GM12878 (cell line): ENCODE results near the gene SHANK1. TPM values are rescaled to one million over a fixed set of nuclear protein-coding genes. Genes with fewer than 3 reads are reported as not detected.

ENCODE experiments used
- ATAC-seq: fragments of 200-7000 bp; cut with Tn5 transposase; 3 replicates; pipeline ENCODE4 v1.9.1; 2020; ENCODE audit warnings: mild to moderate bottlenecking, moderate library complexity
- BruUV-seq: library from RNA; stranded (reverse); fragments of 400-500 nt; replicated peaks from 2 replicates; lab custom pipeline; 2021; lab: Mats Ljungman, UMichigan
- CTCF ChIA-PET: fragments of 300-600 bp; sonication (Branson Sonifier 250); formaldehyde crosslinking; extraction: SDS; loops from one replicate; lab custom pipeline; 2021; ENCODE audit warnings: inconsistent platforms; lab: Yijun Ruan, JAX
- POLR2A ChIA-PET: fragments of 350-600 bp; formaldehyde crosslinking; extraction: SDS; loops from one replicate; lab custom pipeline; 2021; ENCODE audit warnings: inconsistent platforms; lab: Charles Lee
- RAD21 ChIA-PET: fragments of 300-600 bp; sonication (Branson Sonifier 250); formaldehyde crosslinking; loops from one replicate; lab custom pipeline; 2023; ENCODE audit warnings: antibody characterized with exemption; ENCODE audit not compliant: unreplicated experiment; lab: Charles Lee
- SMC1A ChIA-PET: fragments of 300-600 bp; sonication (Branson Sonifier 250); formaldehyde crosslinking; loops from one replicate; lab custom pipeline; 2023; ENCODE audit not compliant: unreplicated experiment, uncharacterized antibody; lab: Charles Lee
- DNase-seq: peaks from one replicate; pipeline ENCODE4 v3.0.0-alpha.2; 2011; ENCODE audit warnings: low read depth, low spot score
- FAIRE-seq: peaks from 3 replicates; lab custom pipeline; 2011; peaks lifted over from hg19 to GRCh38; lab: Jason Lieb, UNC
- H2AFZ ChIP-seq: 2 replicates; pipeline ENCODE4 v1.6.0; 2011; ENCODE audit warnings: low read depth, low read length, control low read depth; ENCODE audit not compliant: control insufficient read depth
- H3K27ac ChIP-seq: 2 replicates; pipeline ENCODE4 v1.5.1; 2011; ENCODE audit warnings: control low read depth; ENCODE audit not compliant: control insufficient read depth, insufficient read depth
- H3K27me3 ChIP-seq, 2 experiments: replicated peaks in 1 of 2; 2 replicates each; pipeline versions ENCODE4 v1.6.0 to v1.6.1; 2011; ENCODE audit warnings: low read length in 1 of 2; ENCODE audit not compliant: control insufficient read depth in 2 of 2, insufficient read depth in 2 of 2
- H3K36me3 ChIP-seq, 2 experiments: 2 replicates each; pipeline ENCODE4 v1.5.1; 2011; ENCODE audit warnings: low read length in 1 of 2; ENCODE audit not compliant: control insufficient read depth in 2 of 2, insufficient read depth in 2 of 2
- H3K4me1 ChIP-seq: 2 replicates; pipeline ENCODE4 v1.6.1; 2011; ENCODE audit warnings: mild to moderate bottlenecking, low read length, moderate library complexity, mixed read lengths; ENCODE audit not compliant: control insufficient read depth, insufficient read depth
- H3K4me2 ChIP-seq: 2 replicates; pipeline ENCODE4 v1.6.0; 2011; ENCODE audit warnings: control low read depth; ENCODE audit not compliant: control insufficient read depth, insufficient read depth
- H3K4me3 ChIP-seq: fragments of 200-600 bp; sonication (generic); 2 replicates; pipeline ENCODE4 v1.5.1; 2016
- H3K79me2 ChIP-seq: 2 replicates; pipeline ENCODE4 v1.6.0; 2011; ENCODE audit warnings: low read length; ENCODE audit not compliant: control insufficient read depth, insufficient read depth
- H3K9ac ChIP-seq: 2 replicates; pipeline ENCODE4 v1.8.0; 2011; ENCODE audit warnings: low read length, control low read depth, mixed read lengths; ENCODE audit not compliant: control insufficient read depth, insufficient read depth
- H3K9me3 ChIP-seq: replicated peaks from 3 replicates; pipeline ENCODE4 v1.5.1; 2011; ENCODE audit warnings: mild to moderate bottlenecking, low read length; ENCODE audit not compliant: control insufficient read depth, insufficient read depth
- H4K20me1 ChIP-seq: 2 replicates; pipeline ENCODE4 v1.6.0; 2011; ENCODE audit not compliant: control insufficient read depth, insufficient read depth
- ASH2L ChIP-seq: fragments of 300-600, 200-600 bp; sonication (generic); IDR thresholded peaks from 2 replicates; pipeline ENCODE4 v1.6.1; 2017; ENCODE audit warnings: low read depth, mild to moderate bottlenecking, borderline replicate concordance
- BMI1 ChIP-seq: fragments of 450-650 bp; IDR thresholded peaks from 2 replicates; pipeline ENCODE4 v1.6.1; 2016; ENCODE audit warnings: mild to moderate bottlenecking, moderate library complexity, borderline replicate concordance
- BRCA1 ChIP-seq: IDR thresholded peaks from 2 replicates; pipeline ENCODE4 v1.6.1; 2011; ENCODE audit warnings: low read depth, low read length, improper control_type of control experiment
- EED ChIP-seq: sonication (generic); IDR thresholded peaks from 2 replicates; pipeline ENCODE4 v1.6.1; 2016; ENCODE audit warnings: antibody characterized with exemption, low read depth
- GABPA ChIP-seq: IDR thresholded peaks from 2 replicates; pipeline ENCODE4 v1.6.1; 2014; ENCODE audit warnings: antibody characterized with exemption, low read depth, mild to moderate bottlenecking, inconsistent platforms
- HDAC2 ChIP-seq: fragments of 200-600 bp; sonication (generic); IDR thresholded peaks from 2 replicates; pipeline ENCODE4 v1.6.1; 2017
- KAT2A ChIP-seq: conservative IDR thresholded peaks from 2 replicates; pipeline ENCODE4 v1.6.1; 2011; ENCODE audit warnings: low read depth, low read length; ENCODE audit not compliant: control insufficient read depth
- KDM1A ChIP-seq: fragments of 200-600 bp; sonication (generic); IDR thresholded peaks from 2 replicates; pipeline ENCODE4 v1.6.1; 2016; ENCODE audit warnings: borderline replicate concordance
- MTA2 ChIP-seq: fragments of 450-650 bp; IDR thresholded peaks from 2 replicates; pipeline ENCODE4 v1.6.1; 2016; ENCODE audit warnings: low read depth, mild to moderate bottlenecking, moderate library complexity
- RFX5 ChIP-seq: IDR thresholded peaks from 2 replicates; pipeline ENCODE4 v1.6.1; 2011; ENCODE audit warnings: low read depth, low read length, improper control_type of control experiment
- SMAD1 ChIP-seq: fragments of 450-650 bp; IDR thresholded peaks from 2 replicates; pipeline ENCODE4 v1.6.1; 2018; ENCODE audit warnings: mild to moderate bottlenecking, low read depth; ENCODE audit not compliant: partially characterized antibody
- SUPT20H ChIP-seq: IDR thresholded peaks from 2 replicates; pipeline ENCODE4 v1.6.1; 2011; ENCODE audit warnings: low read depth, mild to moderate bottlenecking, low read length, moderate library complexity, borderline replicate concordance; ENCODE audit not compliant: control insufficient read depth
- SUZ12 ChIP-seq: fragments of 200-600 bp; sonication (generic); IDR thresholded peaks from one replicate; pipeline ENCODE4 v1.6.1; 2018; ENCODE audit warnings: antibody characterized with exemption, mild to moderate bottlenecking; ENCODE audit not compliant: unreplicated experiment
- TCF7 ChIP-seq: IDR thresholded peaks from 2 replicates; pipeline ENCODE4 v1.6.1; 2014; ENCODE audit warnings: antibody characterized with exemption, borderline replicate concordance
- YBX1 ChIP-seq: fragments of 450-650 bp; IDR thresholded peaks from 2 replicates; pipeline ENCODE4 v1.6.1; 2016; ENCODE audit warnings: antibody characterized with exemption
- YY1 ChIP-seq: IDR thresholded peaks from 2 replicates; pipeline ENCODE4 v1.6.1; 2011; ENCODE audit warnings: low read depth, mild to moderate bottlenecking, low read length
- WGBS: methylation state at CpG from one replicate; pipeline ENCODE4 v1.1.6; 2016; ENCODE audit warnings: low lambda C conversion rate; ENCODE audit not compliant: insufficient replicate concordance, insufficient coverage; ENCODE audit errors: missing lambda C conversion rate; 5-methylcytosine and 5-hydroxymethylcytosine counted together
- in situ Hi-C: fragments of 300-500 bp; cut with MboI; formaldehyde crosslinking; loops from 9 replicates; pipeline ENCODE4 v1.14.3; 2018; ENCODE audit warnings: mixed read lengths
- intact Hi-C: fragments of 100-400 bp; cut with micrococcal nuclease; formaldehyde crosslinking; loops from one replicate; pipeline ENCODE4 v1.14.2; 2022; ENCODE audit not compliant: unreplicated experiment
- polyA plus RNA-seq, 11 experiments: library from polyadenylated mRNA; depleted of rRNA in 4 of 11; unstranded in 6 of 11; stranded (reverse) in 5 of 11; fragments of >200 nt; fragmentation: Nextera tagmentation in 4 of 11; fragmentation: Illumina TruSeq in 1 of 11; extraction: Ambion mirVana in 4 of 11; extraction: Trizol in 1 of 11; gene quantifications; 1 replicate in 1 of 11; 2 replicates in 10 of 11; pipeline versions ENCODE4 v1.2.1 to v1.2.3, GENCODE V29; 2011 to 2016; ENCODE audit warnings: inconsistent platforms in 2 of 11, missing spikeins in 2 of 11, low read depth in 1 of 11
- total RNA-seq, 4 experiments: library from RNA; depleted of rRNA in 3 of 4; stranded (reverse); fragments of >200 nt in 3 of 4; fragmentation: Illumina TruSeq in 1 of 4; extraction: Trizol in 1 of 4; gene quantifications; 2 replicates each; pipeline versions ENCODE4 v1.2.1 to v1.2.3, GENCODE V29; 2013 to 2021
- TF ChIP-seq, protein P1 (sequence below): IDR thresholded peaks from 2 replicates; pipeline ENCODE4 v1.6.1; 2011; ENCODE audit warnings: mild to moderate bottlenecking, low read depth, low read length, moderate library complexity; ENCODE audit not compliant: insufficient replicate concordance

Gene SHANK1
- total and polyA plus RNA-seq, 10 of the 15 experiments (the other 5 are each of a cell fraction or from before 2014, with no cell fraction given): not detected

DNA sequence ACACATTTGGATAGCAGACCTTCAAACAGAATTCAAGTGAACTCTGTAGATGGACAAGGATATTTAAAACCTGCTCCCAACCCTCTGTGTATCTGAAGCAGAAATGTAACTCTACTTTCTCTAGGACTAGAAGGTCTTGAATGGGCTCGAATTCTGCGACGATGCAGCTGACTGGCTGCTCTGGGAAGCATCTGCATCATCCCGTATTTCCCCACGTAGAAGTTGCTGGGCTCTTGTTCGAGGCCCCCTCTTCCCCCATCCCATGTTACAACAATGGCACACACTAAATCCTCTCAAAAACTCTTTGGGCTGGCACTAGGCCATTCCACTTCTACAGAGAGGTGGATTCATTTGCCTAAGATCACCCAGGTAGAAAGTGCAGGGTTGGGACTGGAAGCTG lies 55.4 kb downstream of the SHANK1 start:
- no peaks in the 10 kb centered on the region for H3K36me3 ChIP-seq
- H3K4me3 ChIP-seq: no peak overlapping the region
- ChIA-PET RAD21 (interaction anchor here (0.9 kb wide), 1 partner anchor 16 kb away, joined by 3 read pairs; no protein-coding TSS in a partner anchor), POLR2A (no interaction called here), SMC1A (no interaction called here), CTCF (no interaction called here)
- in situ Hi-C loops: no loop called here
- intact Hi-C loops: no loop called here
- H3K27me3 ChIP-seq: no peaks in the 10 kb centered on the region
- H2AFZ ChIP-seq: no peak overlapping the region
- no peak for DNase-seq
- no peak for TF ChIP-seq HDAC2
- TF ChIP-seq EED: no peak
- TF ChIP-seq RFX5: no peak
- FAIRE-seq: no peak
- no TSS peak for BruUV-seq
- H3K27ac ChIP-seq: no peak overlapping the region
- no peaks in the 10 kb centered on the region for H3K79me2 ChIP-seq
- no peaks in the 10 kb centered on the region; the same call in 2 of the 3 replicates for H3K9me3 ChIP-seq
- no peak for ATAC-seq
- WGBS: 20% methylated on average over 6 of the region's 6 CpGs
- H3K4me1 ChIP-seq: no peaks in the 10 kb centered on the region
- no peak overlapping the region for H3K4me2 ChIP-seq
- H4K20me1 ChIP-seq: no peaks in the 10 kb centered on the region
- no peak overlapping the region for H3K9ac ChIP-seq

DNA sequence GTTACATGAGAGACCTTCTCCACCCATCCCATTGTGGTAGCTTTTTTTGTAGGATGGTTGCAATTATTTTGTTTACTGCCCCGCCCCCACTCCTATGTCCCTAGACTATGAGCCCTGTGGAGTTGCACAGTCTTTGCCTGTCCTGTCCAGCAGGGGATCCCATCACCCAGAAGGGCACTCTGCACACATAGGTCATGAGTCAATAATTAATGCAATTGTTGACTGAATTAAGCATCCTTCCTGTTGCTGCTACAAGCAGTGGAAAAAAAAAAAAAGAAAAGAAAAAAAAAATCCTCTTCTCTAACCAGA lies 56.2 kb downstream of the SHANK1 start:
- WGBS: 0% methylated on average over 1 of the region's 1 CpG
- Histone ChIP-seq H3K36me3 (no peaks in the 10 kb centered on the region), H3K27ac (no peak overlapping the region), H3K4me3 (no peak overlapping the region), H3K9ac (no peak overlapping the region), H3K27me3 (no peaks in the 10 kb centered on the region), H3K9me3 (no peaks in the 10 kb centered on the region; the same call in 2 of the 3 replicates), H3K4me2 (no peak overlapping the region), H3K79me2 (no peaks in the 10 kb centered on the region), H3K4me1 (no peaks in the 10 kb centered on the region), H2AFZ (no peak overlapping the region), H4K20me1 (no peaks in the 10 kb centered on the region)
- FAIRE-seq (no peak), DNase-seq (no peak), ATAC-seq (no peak; the same call in 2 of the 3 replicates)
- ChIA-PET SMC1A (no interaction called here), RAD21 (interaction anchor here (0.9 kb wide), 1 partner anchor 16 kb away, joined by 3 read pairs; no protein-coding TSS in a partner anchor), POLR2A (no interaction called here), CTCF (no interaction called here)
- BruUV-seq: no TSS peak
- intact Hi-C loops: no loop called here
- in situ Hi-C loops: no loop called here
- no peak for TF ChIP-seq TCF7
- no peak for TF ChIP-seq BRCA1
- TF ChIP-seq, protein P1, sequence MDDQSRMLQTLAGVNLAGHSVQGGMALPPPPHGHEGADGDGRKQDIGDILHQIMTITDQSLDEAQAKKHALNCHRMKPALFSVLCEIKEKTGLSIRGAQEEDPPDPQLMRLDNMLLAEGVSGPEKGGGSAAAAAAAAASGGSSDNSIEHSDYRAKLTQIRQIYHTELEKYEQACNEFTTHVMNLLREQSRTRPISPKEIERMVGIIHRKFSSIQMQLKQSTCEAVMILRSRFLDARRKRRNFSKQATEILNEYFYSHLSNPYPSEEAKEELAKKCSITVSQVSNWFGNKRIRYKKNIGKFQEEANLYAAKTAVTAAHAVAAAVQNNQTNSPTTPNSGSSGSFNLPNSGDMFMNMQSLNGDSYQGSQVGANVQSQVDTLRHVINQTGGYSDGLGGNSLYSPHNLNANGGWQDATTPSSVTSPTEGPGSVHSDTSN: no peak
- no peak for TF ChIP-seq YBX1
- no peak for TF ChIP-seq KDM1A
- no peak for TF ChIP-seq HDAC2
- TF ChIP-seq MTA2: no peak
- TF ChIP-seq BMI1: no peak
- no peak for TF ChIP-seq SUZ12
- no peak for TF ChIP-seq KAT2A
- TF ChIP-seq ASH2L: no peak
- no peak for TF ChIP-seq GABPA
- TF ChIP-seq SUPT20H: no peak
- TF ChIP-seq SMAD1: no peak
- no peak for TF ChIP-seq YY1
